Activated CD8-positive, alpha-beta T cell treated with anti-CD3 and anti-CD28 coated beads for 36 hours (primary cell): ENCODE data around the gene ZNF576. TPM values are rescaled to one million over a fixed set of nuclear protein-coding genes. Genes with fewer than 3 reads are reported as not detected.
A peak's percentile ranks its signal among the peaks of the same experiment; 100 is the strongest.

Source experiments
- ATAC-seq: fragments of 200-7000 bp; cut with Tn5 transposase; one replicate; pipeline ENCODE4 v1.10.0; 2021; ENCODE audit warnings: mild to moderate bottlenecking, moderate library complexity
- CTCF ChIA-PET: fragments of 350-600 bp; sonication (Branson Sonifier 250); formaldehyde crosslinking; loops from one replicate; lab custom pipeline; 2021; ENCODE audit warnings: antibody characterized with exemption; lab: Charles Lee
- POLR2A ChIA-PET: fragments of 350-600 bp; sonication (Branson Sonifier 250); formaldehyde crosslinking; loops from one replicate; lab custom pipeline; 2021; ENCODE audit warnings: antibody characterized with exemption; lab: Charles Lee
- DNase-seq: peaks from one replicate; pipeline ENCODE4 v3.0.0-alpha.2; 2020
- H3K27ac Mint-ChIP-seq: one replicate; pipeline ENCODE4 v1.8.0; 2021; ENCODE audit warnings: mild to moderate bottlenecking, mixed read lengths
- H3K27me3 Mint-ChIP-seq: one replicate; pipeline ENCODE4 v1.8.0; 2021; ENCODE audit warnings: mixed read lengths
- H3K36me3 Mint-ChIP-seq: one replicate; pipeline ENCODE4 v1.8.0; 2021; ENCODE audit warnings: low read depth, mixed read lengths
- H3K4me1 Mint-ChIP-seq: one replicate; pipeline ENCODE4 v1.8.0; 2021; ENCODE audit warnings: low read depth, mixed read lengths
- H3K4me3 Mint-ChIP-seq: one replicate; pipeline ENCODE4 v1.8.0; 2021; ENCODE audit warnings: mild to moderate bottlenecking, moderate library complexity, mixed read lengths
- H3K9me3 Mint-ChIP-seq: one replicate; pipeline ENCODE4 v1.8.0; 2021; ENCODE audit warnings: mixed read lengths
- CTCF ChIP-seq: fragments of 200-600 bp; IDR thresholded peaks from one replicate; pipeline ENCODE4 v1.8.0; 2022; ENCODE audit warnings: antibody characterized with exemption, mild to moderate bottlenecking
- intact Hi-C: fragments of 100-400 bp; cut with micrococcal nuclease; formaldehyde crosslinking; loops from one replicate; pipeline ENCODE4 v1.10.0; 2022
- total RNA-seq, 2 experiments: library from RNA; stranded (reverse); gene quantifications; one replicate each; pipeline ENCODE4 v1.2.3, GENCODE V29; 2021

ZNF576 gene
- total RNA-seq, 2 experiments from 2014 or later = 8.8 to 12.2 TPM

- H3K4me1 Mint-ChIP-seq = peaks cover 30% of the 10 kb centered on the region
- ChIA-PET CTCF (interaction anchor here (1.5 to 5.9 kb wide), 3 partner anchors 18 to 36 kb away, joined by 5 to 57 read pairs (median 11); no protein-coding TSS in a partner anchor), POLR2A (no interaction called here)
- H3K27ac Mint-ChIP-seq = peak overlapping the region; percentile 48
- TF ChIP-seq CTCF = no peak
- no peaks in the 10 kb centered on the region for H3K9me3 Mint-ChIP-seq
- intact Hi-C loops = no loop called here
- DNase-seq (no peak), ATAC-seq (no peak)
- H3K27me3 Mint-ChIP-seq = no peaks in the 10 kb centered on the region
- H3K4me3 Mint-ChIP-seq = no peak overlapping the region
- peaks cover 8% of the 10 kb centered on the region for H3K36me3 Mint-ChIP-seq
Observed at GRCh38 chr19:43572171-43572588, 24.2 kb upstream of the ZNF576 start.

- peak overlapping the region; percentile 96 for H3K4me3 Mint-ChIP-seq
- ChIA-PET POLR2A (interaction anchor here (0.8 to 3.2 kb wide), 6 partner anchors 11 to 42 kb away, joined by 3 to 20 read pairs (median 4); partner anchors contain the start of genes IRGQ, ZNF575 and ZNF576), CTCF (interaction anchor here (0.8 to 5.9 kb wide), 7 partner anchors 9 to 142 kb away, joined by 3 to 62 read pairs (median 5); partner anchors contain the start of genes IRGQ, ZNF575 and ZNF576)
- no peaks in the 10 kb centered on the region for H3K9me3 Mint-ChIP-seq
- no peak for DNase-seq
- peaks cover 36% of the 10 kb centered on the region for H3K4me1 Mint-ChIP-seq
- ATAC-seq = no peak
- intact Hi-C loops = no loop called here
- H3K27me3 Mint-ChIP-seq = no peaks in the 10 kb centered on the region
- peaks cover 8% of the 10 kb centered on the region for H3K36me3 Mint-ChIP-seq
- peak overlapping the region; percentile 94 for H3K27ac Mint-ChIP-seq
- TF ChIP-seq CTCF = no peak
Observed at GRCh38 chr19:43574424-43575155, 21.8 kb upstream of the ZNF576 start.

GRCh38 chr19:43575156-43575950, 21.0 kb upstream of the ZNF576 start, which contains the start of the genes PINLYP and XRCC1:
Gene PINLYP, plus strand, starts transcription at chr19:43575801. Its CDS starts 1,391 bp downstream, at chr19:43577192.
Gene XRCC1, minus strand, starts transcription at chr19:43575527. Its CDS starts 69 bp downstream, at chr19:43575458.
- H3K9me3 Mint-ChIP-seq = no peaks in the 10 kb centered on the region
- intact Hi-C loops = no loop called here
- peak within 1 kb of the TSS; percentile 96 for H3K4me3 Mint-ChIP-seq
- DNase-seq = peak; percentile 99
- H3K36me3 Mint-ChIP-seq = peaks cover 8% of the 10 kb centered on the region
- peak within 1 kb of the TSS; percentile 94 for H3K27ac Mint-ChIP-seq
- H3K27me3 Mint-ChIP-seq = no peaks in the 10 kb centered on the region
- POLR2A ChIA-PET = interaction anchor here (0.5 to 3.2 kb wide), 8 partner anchors 11 to 476 kb away, joined by 3 to 20 read pairs (median 4); partner anchors contain the start of genes IRGQ, ZNF575 and ZNF576
- CTCF ChIA-PET = interaction anchor here (1.8 to 5.9 kb wide), 3 partner anchors 14 to 21 kb away, joined by 5 to 62 read pairs (median 57); partner anchors contain the start of genes IRGQ and ZNF576
- peaks cover 37% of the 10 kb centered on the region for H3K4me1 Mint-ChIP-seq
- ATAC-seq = peak; percentile 99
- no peak for TF ChIP-seq CTCF

GRCh38 chr19:43575955-43576878, 20.2 kb upstream of the ZNF576 start:
- H3K27me3 Mint-ChIP-seq = no peaks in the 10 kb centered on the region
- peak overlapping the region; percentile 63 for H3K27ac Mint-ChIP-seq
- POLR2A ChIA-PET = interaction anchor here (0.6 kb wide), 1 partner anchor 49 kb away, joined by 4 read pairs; no protein-coding TSS in a partner anchor
- DNase-seq (no peak), ATAC-seq (no peak)
- CTCF ChIA-PET = interaction anchor here (1.8 to 5.9 kb wide), 3 partner anchors 13 to 22 kb away, joined by 5 to 62 read pairs (median 57); partner anchors contain the start of genes IRGQ and ZNF576
- H3K9me3 Mint-ChIP-seq = no peaks in the 10 kb centered on the region
- H3K4me3 Mint-ChIP-seq = peak overlapping the region; percentile 96
- peaks cover 8% of the 10 kb centered on the region for H3K36me3 Mint-ChIP-seq
- no peak for TF ChIP-seq CTCF
- H3K4me1 Mint-ChIP-seq = peaks cover 37% of the 10 kb centered on the region
- intact Hi-C loops = no loop called here
